Ishikawa (cell line): ENCODE results near the gene CENATAC.

Source experiments
- CEBPB ChIP-seq: IDR thresholded peaks from 2 replicates; pipeline ENCODE4 v1.6.1; 2012
- CREB1 ChIP-seq: IDR thresholded peaks from 2 replicates; pipeline ENCODE4 v1.6.1; 2012; ENCODE audit warnings: low read depth
- EGR1 ChIP-seq: IDR thresholded peaks from 2 replicates; pipeline ENCODE4 v1.6.1; 2012
- EP300 ChIP-seq: IDR thresholded peaks from 2 replicates; pipeline ENCODE4 v1.6.1; 2012; ENCODE audit warnings: borderline replicate concordance
- FOXM1 ChIP-seq: IDR thresholded peaks from 2 replicates; pipeline ENCODE4 v1.6.1; 2012; ENCODE audit warnings: low read depth, borderline replicate concordance
- RAD21 ChIP-seq: IDR thresholded peaks from 2 replicates; pipeline ENCODE4 v1.6.1; 2012; ENCODE audit warnings: low read depth
- TAF1 ChIP-seq: IDR thresholded peaks from 2 replicates; pipeline ENCODE4 v1.6.1; 2012; ENCODE audit warnings: low read depth, mild to moderate bottlenecking
- TCF12 ChIP-seq: IDR thresholded peaks from 2 replicates; pipeline ENCODE4 v1.6.1; 2012; ENCODE audit warnings: low read depth
- TEAD4 ChIP-seq: IDR thresholded peaks from 2 replicates; pipeline ENCODE4 v1.6.1; 2012
- YY1 ChIP-seq: IDR thresholded peaks from 2 replicates; pipeline ENCODE4 v1.6.1; 2012; ENCODE audit warnings: low read depth
- ZBTB7A ChIP-seq: IDR thresholded peaks from 2 replicates; pipeline ENCODE4 v1.6.1; 2012; ENCODE audit warnings: low read depth
- TF ChIP-seq, protein P1 (sequence below): IDR thresholded peaks from 2 replicates; pipeline ENCODE4 v1.6.1; 2012
- TF ChIP-seq, protein P2 (sequence below): IDR thresholded peaks from 2 replicates; pipeline ENCODE4 v1.6.1; 2012
- TF ChIP-seq, protein P3 (sequence below): IDR thresholded peaks from 2 replicates; pipeline ENCODE4 v1.6.1; 2012; ENCODE audit warnings: low read depth, mild to moderate bottlenecking

CENATAC gene

DNA sequence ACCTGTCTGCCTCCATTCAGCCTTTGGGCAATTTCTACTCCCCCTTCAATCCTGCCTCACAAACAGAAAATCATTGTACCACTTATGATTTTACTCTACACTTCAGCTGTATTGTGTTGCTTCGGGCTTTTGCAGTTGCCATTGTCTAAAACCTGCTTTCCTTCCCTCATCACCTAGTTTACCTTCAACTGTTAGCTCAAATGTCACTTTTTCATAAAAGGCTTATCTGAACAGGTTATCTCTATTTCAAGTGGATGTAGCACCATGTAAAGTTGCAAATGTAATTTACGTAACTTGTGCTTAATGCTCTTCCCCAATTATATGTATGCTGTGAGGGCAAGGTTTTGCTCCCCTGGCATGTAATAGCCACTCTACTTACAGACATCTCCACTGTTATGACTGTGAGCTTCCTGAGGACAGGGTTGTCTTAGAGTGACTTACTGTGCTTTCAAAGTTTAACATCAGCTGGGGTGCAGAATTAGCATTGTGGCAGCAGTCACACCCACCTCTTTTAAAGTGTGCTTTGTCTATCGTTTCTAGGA lies 14.8 kb downstream of the CENATAC start:
- no peak for TF ChIP-seq FOXM1
- no peak for TF ChIP-seq EGR1
- TF ChIP-seq, protein P1, sequence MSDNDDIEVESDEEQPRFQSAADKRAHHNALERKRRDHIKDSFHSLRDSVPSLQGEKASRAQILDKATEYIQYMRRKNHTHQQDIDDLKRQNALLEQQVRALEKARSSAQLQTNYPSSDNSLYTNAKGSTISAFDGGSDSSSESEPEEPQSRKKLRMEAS = no peak
- no peak for TF ChIP-seq TAF1
- TF ChIP-seq, protein P2, sequence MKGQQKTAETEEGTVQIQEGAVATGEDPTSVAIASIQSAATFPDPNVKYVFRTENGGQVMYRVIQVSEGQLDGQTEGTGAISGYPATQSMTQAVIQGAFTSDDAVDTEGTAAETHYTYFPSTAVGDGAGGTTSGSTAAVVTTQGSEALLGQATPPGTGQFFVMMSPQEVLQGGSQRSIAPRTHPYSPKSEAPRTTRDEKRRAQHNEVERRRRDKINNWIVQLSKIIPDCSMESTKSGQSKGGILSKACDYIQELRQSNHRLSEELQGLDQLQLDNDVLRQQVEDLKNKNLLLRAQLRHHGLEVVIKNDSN = no peak
- TF ChIP-seq CEBPB = no peak
- TF ChIP-seq TEAD4 = no peak
- TF ChIP-seq CREB1 = no peak
- TF ChIP-seq RAD21 = no peak
- TF ChIP-seq TCF12 = no peak
- TF ChIP-seq, protein P3, sequence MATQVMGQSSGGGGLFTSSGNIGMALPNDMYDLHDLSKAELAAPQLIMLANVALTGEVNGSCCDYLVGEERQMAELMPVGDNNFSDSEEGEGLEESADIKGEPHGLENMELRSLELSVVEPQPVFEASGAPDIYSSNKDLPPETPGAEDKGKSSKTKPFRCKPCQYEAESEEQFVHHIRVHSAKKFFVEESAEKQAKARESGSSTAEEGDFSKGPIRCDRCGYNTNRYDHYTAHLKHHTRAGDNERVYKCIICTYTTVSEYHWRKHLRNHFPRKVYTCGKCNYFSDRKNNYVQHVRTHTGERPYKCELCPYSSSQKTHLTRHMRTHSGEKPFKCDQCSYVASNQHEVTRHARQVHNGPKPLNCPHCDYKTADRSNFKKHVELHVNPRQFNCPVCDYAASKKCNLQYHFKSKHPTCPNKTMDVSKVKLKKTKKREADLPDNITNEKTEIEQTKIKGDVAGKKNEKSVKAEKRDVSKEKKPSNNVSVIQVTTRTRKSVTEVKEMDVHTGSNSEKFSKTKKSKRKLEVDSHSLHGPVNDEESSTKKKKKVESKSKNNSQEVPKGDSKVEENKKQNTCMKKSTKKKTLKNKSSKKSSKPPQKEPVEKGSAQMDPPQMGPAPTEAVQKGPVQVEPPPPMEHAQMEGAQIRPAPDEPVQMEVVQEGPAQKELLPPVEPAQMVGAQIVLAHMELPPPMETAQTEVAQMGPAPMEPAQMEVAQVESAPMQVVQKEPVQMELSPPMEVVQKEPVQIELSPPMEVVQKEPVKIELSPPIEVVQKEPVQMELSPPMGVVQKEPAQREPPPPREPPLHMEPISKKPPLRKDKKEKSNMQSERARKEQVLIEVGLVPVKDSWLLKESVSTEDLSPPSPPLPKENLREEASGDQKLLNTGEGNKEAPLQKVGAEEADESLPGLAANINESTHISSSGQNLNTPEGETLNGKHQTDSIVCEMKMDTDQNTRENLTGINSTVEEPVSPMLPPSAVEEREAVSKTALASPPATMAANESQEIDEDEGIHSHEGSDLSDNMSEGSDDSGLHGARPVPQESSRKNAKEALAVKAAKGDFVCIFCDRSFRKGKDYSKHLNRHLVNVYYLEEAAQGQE = no peak
- TF ChIP-seq ZBTB7A = no peak
- no peak for TF ChIP-seq EP300

DNA sequence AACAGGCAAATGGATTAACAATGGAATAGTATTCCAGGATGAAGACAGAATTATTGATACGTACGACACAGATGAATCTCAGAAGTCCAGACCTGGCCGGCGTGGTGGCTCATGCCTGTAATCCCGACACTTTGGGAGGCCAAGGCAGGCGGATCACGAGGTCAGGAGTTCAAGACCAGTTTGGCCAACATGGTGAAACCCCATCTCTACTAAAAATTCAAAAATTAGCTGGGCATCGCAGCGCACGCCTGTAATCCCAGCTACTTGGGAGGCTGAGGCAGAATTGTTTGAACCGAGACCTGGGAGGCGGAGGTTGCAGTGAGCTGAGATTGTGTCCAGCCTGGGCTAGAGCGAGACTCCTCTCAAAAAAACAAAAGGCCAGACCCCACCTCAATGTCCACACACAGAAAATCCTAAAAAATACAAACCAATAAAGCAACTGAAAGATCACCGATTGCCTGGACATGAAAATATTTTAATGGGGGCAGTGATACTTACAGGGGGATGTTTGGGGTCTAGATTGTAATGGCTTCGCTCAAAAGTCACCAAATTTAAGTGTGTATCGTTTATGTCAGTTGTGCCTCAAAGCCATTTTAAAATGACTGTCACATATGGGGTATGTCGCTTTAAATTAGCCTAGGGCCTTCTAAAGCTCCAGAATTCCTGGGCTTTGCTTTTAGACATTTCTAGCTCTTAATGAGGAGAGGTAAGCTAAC lies 16.4 kb downstream of the CENATAC start:
- TF ChIP-seq FOXM1 = no peak
- TF ChIP-seq CREB1 = no peak
- TF ChIP-seq, protein P3 = no peak
- TF ChIP-seq TAF1 = no peak
- no peak for TF ChIP-seq EGR1
- no peak for TF ChIP-seq CEBPB
- no peak for TF ChIP-seq ZBTB7A
- TF ChIP-seq TCF12 = no peak
- no peak for TF ChIP-seq YY1
- TF ChIP-seq, protein P2 = no peak
- TF ChIP-seq RAD21 = no peak

DNA sequence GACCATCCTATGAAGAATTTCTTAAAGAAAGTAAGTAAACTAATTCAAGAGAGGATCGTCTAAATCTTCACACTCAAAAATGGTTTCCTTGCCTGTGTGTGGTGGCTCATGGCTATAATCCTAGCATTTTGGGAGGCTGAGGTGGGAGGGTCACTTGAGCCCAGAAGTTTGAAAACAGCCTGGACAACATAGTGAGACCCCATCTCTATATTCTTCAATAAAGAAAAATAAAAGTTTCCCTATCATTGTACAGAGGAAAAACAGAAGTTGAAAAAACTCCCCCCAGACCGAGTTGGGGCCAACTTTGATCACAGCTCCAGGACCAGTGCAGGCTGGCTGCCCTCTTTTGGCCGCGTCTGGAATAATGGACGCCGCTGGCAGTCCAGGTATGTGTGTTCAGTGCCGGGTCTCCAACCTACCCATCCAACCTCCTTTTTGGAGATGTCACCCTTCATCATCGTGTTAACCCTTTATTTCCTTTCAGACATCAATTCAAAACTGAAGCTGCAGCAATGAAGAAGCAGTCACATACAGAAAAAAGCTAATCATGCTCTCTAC lies 17.2 kb downstream of the CENATAC start:
- TF ChIP-seq, protein P2 = no peak
- TF ChIP-seq TCF12 (no peak), FOXM1 (no peak), CREB1 (no peak), TAF1 (no peak), EGR1 (no peak), YY1 (no peak), RAD21 (no peak; the same call in 1 of the 2 replicates), CEBPB (no peak), TEAD4 (no peak)
- TF ChIP-seq, protein P3 = no peak
